Activated T-helper 2 cell treated with anti-CD3 and anti-CD28 coated beads, Interferon-gamma antibody, Interleukin-2, Interleukin-4, amounts not matched to agents 10 μg/mL and 5 μg/mL and 100 μg/mL, durations not matched to agents 14 hours and 24 hours and 36 hours (primary cell): ENCODE results near the gene COX6B1. TPM values are rescaled to one million over a fixed set of nuclear protein-coding genes. Genes with fewer than 3 reads are reported as not detected.
"Not testable (repeated sequence)": the region's sequence is repeated elsewhere in the genome, so short reads cannot be mapped to it uniquely, and the experiment has no call there.

Experiments
- DNase-seq: peaks from one replicate; pipeline ENCODE4 v3.0.0; 2021; ENCODE audit warnings: low spot score
- H3K27ac Mint-ChIP-seq: one replicate; pipeline ENCODE4 v1.8.0; 2021; ENCODE audit warnings: mixed read lengths
- H3K27me3 Mint-ChIP-seq: one replicate; pipeline ENCODE4 v1.8.0; 2021; ENCODE audit warnings: low read depth, mixed read lengths
- H3K36me3 Mint-ChIP-seq: one replicate; pipeline ENCODE4 v1.8.0; 2021; ENCODE audit warnings: low read depth, mixed read lengths
- H3K4me1 Mint-ChIP-seq: one replicate; pipeline ENCODE4 v1.8.0; 2021; ENCODE audit warnings: low read depth, mixed read lengths
- H3K4me3 Mint-ChIP-seq: one replicate; pipeline ENCODE4 v1.8.0; 2021; ENCODE audit warnings: low read depth, mild to moderate bottlenecking, moderate library complexity, mixed read lengths
- H3K9me3 Mint-ChIP-seq: one replicate; pipeline ENCODE4 v1.8.0; 2021; ENCODE audit warnings: mixed read lengths
- intact Hi-C: fragments of 100-400 bp; cut with micrococcal nuclease; formaldehyde crosslinking; loops from one replicate; pipeline ENCODE4 v1.15.1; 2023
- total RNA-seq: library from RNA; stranded (reverse); gene quantifications from 2 replicates; pipeline ENCODE4 v1.2.3, GENCODE V29; 2022

Gene COX6B1
- total RNA-seq, 1 donor from 2014 or later = 461 TPM

GRCh38 chr19:35689836-35690235 lies 41.7 kb downstream of the COX6B1 start:
- DNase-seq = no peak
- H3K27me3 Mint-ChIP-seq = no peaks in the 10 kb centered on the region
- intact Hi-C loops = loop anchor here (10.0 kb wide), 1 partner anchor 135 kb away; no protein-coding TSS in a partner anchor
- no peaks in the 10 kb centered on the region for H3K36me3 Mint-ChIP-seq
- H3K9me3 Mint-ChIP-seq = no peaks in the 10 kb centered on the region
- no peak overlapping the region for H3K4me3 Mint-ChIP-seq
- H3K4me1 Mint-ChIP-seq = peaks cover 7% of the 10 kb centered on the region
- H3K27ac Mint-ChIP-seq = no peak overlapping the region

- H3K4me3 Mint-ChIP-seq, H3K27me3 Mint-ChIP-seq, H3K36me3 Mint-ChIP-seq, DNase-seq, H3K9me3 Mint-ChIP-seq, H3K27ac Mint-ChIP-seq, H3K4me1 Mint-ChIP-seq: not testable (repeated sequence)
- intact Hi-C loops = loop anchor here (10.0 kb wide), 1 partner anchor 136 kb away; no protein-coding TSS in a partner anchor
Observed at GRCh38 chr19:35691106-35691505, 43.0 kb downstream of the COX6B1 start.

- intact Hi-C loops = loop anchor here (10.0 kb wide), 1 partner anchor 137 kb away; no protein-coding TSS in a partner anchor
- H3K36me3 Mint-ChIP-seq = no peaks in the 10 kb centered on the region
- no peaks in the 10 kb centered on the region for H3K27me3 Mint-ChIP-seq
- H3K4me1 Mint-ChIP-seq = peaks cover 11% of the 10 kb centered on the region
- no peak for DNase-seq
- H3K9me3 Mint-ChIP-seq = no peaks in the 10 kb centered on the region
- H3K27ac Mint-ChIP-seq = no peak overlapping the region
- H3K4me3 Mint-ChIP-seq = no peak overlapping the region
Observed at GRCh38 chr19:35692010-35692409, 43.9 kb downstream of the COX6B1 start.

- DNase-seq = no peak
- Mint-ChIP-seq H3K4me1 (peaks cover 13% of the 10 kb centered on the region), H3K27ac (no peak overlapping the region), H3K27me3 (no peaks in the 10 kb centered on the region), H3K4me3 (no peak overlapping the region), H3K9me3 (no peaks in the 10 kb centered on the region), H3K36me3 (no peaks in the 10 kb centered on the region)
- intact Hi-C loops = loop anchor here (1.0 to 10.0 kb wide), 3 partner anchors 127 to 238 kb away; no protein-coding TSS in a partner anchor
Observed at GRCh38 chr19:35693422-35693821, 45.3 kb downstream of the COX6B1 start.

- intact Hi-C loops = loop anchor here (1.0 to 10.0 kb wide), 5 partner anchors 23 to 237 kb away; no protein-coding TSS in a partner anchor
- peak; percentile 85 for DNase-seq
- Mint-ChIP-seq H3K4me1 (peaks cover 13% of the 10 kb centered on the region), H3K27ac (peak overlapping the region; percentile 35), H3K36me3 (no peaks in the 10 kb centered on the region), H3K27me3 (no peaks in the 10 kb centered on the region), H3K9me3 (no peaks in the 10 kb centered on the region), H3K4me3 (no peak overlapping the region)
Observed at GRCh38 chr19:35693835-35694599, 45.9 kb downstream of the COX6B1 start.

GRCh38 chr19:35695895-35696422 lies 47.8 kb downstream of the COX6B1 start:
- H3K36me3 Mint-ChIP-seq = no peaks in the 10 kb centered on the region
- peaks cover 17% of the 10 kb centered on the region for H3K4me1 Mint-ChIP-seq
- no peaks in the 10 kb centered on the region for H3K27me3 Mint-ChIP-seq
- no peaks in the 10 kb centered on the region for H3K9me3 Mint-ChIP-seq
- no peak overlapping the region for H3K4me3 Mint-ChIP-seq
- intact Hi-C loops = loop anchor here (2.0 to 10.0 kb wide), 2 partner anchors 45 to 141 kb away; no protein-coding TSS in a partner anchor
- no peak for DNase-seq
- H3K27ac Mint-ChIP-seq = peak overlapping the region; percentile 12

- H3K27me3 Mint-ChIP-seq = no peaks in the 10 kb centered on the region
- no peak overlapping the region for H3K4me3 Mint-ChIP-seq
- peaks cover 17% of the 10 kb centered on the region for H3K4me1 Mint-ChIP-seq
- H3K36me3 Mint-ChIP-seq = no peaks in the 10 kb centered on the region
- no peak overlapping the region for H3K27ac Mint-ChIP-seq
- H3K9me3 Mint-ChIP-seq = no peaks in the 10 kb centered on the region
- intact Hi-C loops = loop anchor here (10.0 kb wide), 1 partner anchor 142 kb away; no protein-coding TSS in a partner anchor
- no peak for DNase-seq
Observed at GRCh38 chr19:35696835-35697234, 48.7 kb downstream of the COX6B1 start.

- DNase-seq = peak; percentile 93
- Mint-ChIP-seq H3K4me3 (peak overlapping the region; percentile 91), H3K36me3 (no peaks in the 10 kb centered on the region), H3K27me3 (no peaks in the 10 kb centered on the region), H3K27ac (peak overlapping the region; percentile 91), H3K4me1 (peaks cover 11% of the 10 kb centered on the region), H3K9me3 (no peaks in the 10 kb centered on the region)
- intact Hi-C loops = loop anchor here (1.0 to 2.0 kb wide), 3 partner anchors 9 to 42 kb away; no protein-coding TSS in a partner anchor
Observed at GRCh38 chr19:35702223-35703012, 54.3 kb downstream of the COX6B1 start.

- DNase-seq = no peak
- no peaks in the 10 kb centered on the region for H3K9me3 Mint-ChIP-seq
- intact Hi-C loops = loop anchor here (2.0 kb wide), 1 partner anchor 13 kb away; no protein-coding TSS in a partner anchor
- no peak overlapping the region for H3K4me3 Mint-ChIP-seq
- peaks cover under 1% of the 10 kb centered on the region for H3K36me3 Mint-ChIP-seq
- H3K27ac Mint-ChIP-seq = no peak overlapping the region
- H3K4me1 Mint-ChIP-seq = peaks cover 10% of the 10 kb centered on the region
- H3K27me3 Mint-ChIP-seq = no peaks in the 10 kb centered on the region
Observed at GRCh38 chr19:35703343-35703742, 55.2 kb downstream of the COX6B1 start.

GRCh38 chr19:35704218-35704617 lies 56.1 kb downstream of the COX6B1 start, which contains the start of gene ZBTB32:
ZBTB32 (plus strand) TSS chr19:35704558; CDS start chr19:35714627, 10,069 bp downstream.
- H3K27ac Mint-ChIP-seq = no peak within 1 kb of the TSS
- H3K27me3 Mint-ChIP-seq = no peaks in the 10 kb centered on the region
- DNase-seq = no peak
- H3K36me3 Mint-ChIP-seq = peaks cover 3% of the 10 kb centered on the region
- intact Hi-C loops = no loop called here
- H3K9me3 Mint-ChIP-seq = no peaks in the 10 kb centered on the region
- H3K4me3 Mint-ChIP-seq = no peak within 1 kb of the TSS
- H3K4me1 Mint-ChIP-seq = peaks cover 9% of the 10 kb centered on the region
